ENCODE measurements around the gene SLC1A1. TPM values are rescaled to one million over a fixed set of nuclear protein-coding genes. Genes with fewer than 3 reads are reported as not detected.

SLC1A1 gene
- total RNA-seq, 4 donors from 2014 or later, result 1.1 to 2.3 (median 1.8) TPM

GRCh38 chr9:4573634-4574389, 83.5 kb downstream of the SLC1A1 start:
- peaks cover 0 to 17% of the 10 kb centered on the region in 2 donors for H3K36me3 ChIP-seq
- H3K4me1 ChIP-seq, result peaks cover 0 to 14% (median 0%) of the 10 kb centered on the region in 3 donors
- H3K27ac ChIP-seq, result peak overlapping the region in 1 of 4 donors; percentile 18
- WGBS, 2 donors (ENCODE audit: low coverage in 1 of 2), result 66 to 85% methylated on average over 5 of the region's 5 CpGs
- H3K27me3 ChIP-seq, result no peaks in the 10 kb centered on the region
- no peak overlapping the region for H3K4me3 ChIP-seq
- no peak for TF ChIP-seq POLR2A (IDR thresholded peaks at IDR 0.05)
- no peak for TF ChIP-seq POLR2AphosphoS5 (IDR thresholded peaks at IDR 0.05)
- TF ChIP-seq CTCF (IDR thresholded peaks at IDR 0.05), result no peak
- TF ChIP-seq EP300 (IDR thresholded peaks at IDR 0.05), result no peak
- ATAC-seq, result no peak
- no peaks in the 10 kb centered on the region for H3K9me3 ChIP-seq

DNA sequence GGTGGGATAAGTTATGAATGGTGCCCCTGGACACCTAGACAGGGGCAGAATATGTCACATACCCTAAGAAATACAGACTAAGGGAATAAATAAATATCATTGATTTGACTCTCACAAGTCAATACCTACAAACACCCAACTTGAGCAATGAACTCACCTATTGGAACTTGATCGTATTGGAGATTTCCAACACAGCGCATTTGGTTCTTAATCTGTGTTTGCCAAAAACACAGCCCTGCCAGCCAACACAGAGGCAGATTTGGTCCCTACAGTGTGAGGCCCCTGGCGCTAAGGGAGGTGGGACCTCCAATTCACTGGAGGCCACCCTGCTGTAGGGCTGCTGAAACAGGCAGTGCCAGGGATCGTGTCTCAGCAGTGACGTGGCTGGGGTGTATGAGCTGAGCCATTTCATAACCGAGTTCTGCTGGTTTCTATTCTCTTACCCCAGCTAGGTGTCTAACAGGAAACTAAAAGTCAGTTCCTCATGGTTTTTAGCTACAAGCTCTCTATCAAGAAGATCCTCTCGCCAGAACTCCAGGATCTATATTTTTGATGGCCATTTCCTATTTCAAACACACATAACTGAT, 84.5 kb downstream of the SLC1A1 start:
- no peak overlapping the region for H3K4me3 ChIP-seq
- no peak overlapping the region for H3K27ac ChIP-seq
- WGBS, 2 donors (ENCODE audit: low coverage in 1 of 2), result 95 to 100% methylated on average over 5 to 6 of the region's 7 CpGs
- no peaks in the 10 kb centered on the region for H3K9me3 ChIP-seq
- no peaks in the 10 kb centered on the region for H3K27me3 ChIP-seq
- TF ChIP-seq POLR2A (IDR thresholded peaks at IDR 0.05), result no peak
- TF ChIP-seq CTCF (IDR thresholded peaks at IDR 0.05), result no peak
- H3K36me3 ChIP-seq, result peaks cover 0 to 17% of the 10 kb centered on the region in 2 donors
- no peak for ATAC-seq
- H3K4me1 ChIP-seq, result peaks cover 0 to 24% (median 0%) of the 10 kb centered on the region in 3 donors

DNA sequence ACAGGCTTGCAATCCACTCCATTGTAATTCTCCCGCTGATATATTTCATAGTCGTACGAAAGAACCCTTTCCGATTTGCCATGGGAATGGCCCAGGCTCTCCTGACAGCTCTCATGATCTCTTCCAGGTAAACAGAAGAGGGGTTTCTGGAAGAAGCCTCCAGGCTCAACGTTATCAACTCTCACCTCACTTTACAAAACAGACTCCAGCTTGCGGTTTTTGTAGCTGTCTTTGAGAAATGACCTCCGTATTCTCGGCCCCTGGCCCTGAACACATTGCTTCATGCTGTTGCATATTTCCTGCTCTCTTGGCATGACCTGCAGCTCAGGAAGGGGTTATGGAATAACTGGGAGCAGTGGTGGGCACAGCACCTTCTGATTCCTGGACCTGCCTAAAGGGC, 85.7 kb downstream of the SLC1A1 start:
- TF ChIP-seq EP300 (IDR thresholded peaks at IDR 0.05) (no peak), POLR2AphosphoS5 (IDR thresholded peaks at IDR 0.05) (no peak)
- 84 to 94% methylated on average over 7 to 8 of the region's 8 CpGs for WGBS, 2 donors (ENCODE audit: low coverage in 1 of 2)
- ATAC-seq, result no peak
- Histone ChIP-seq H3K27me3 (no peaks in the 10 kb centered on the region), H3K9me3 (no peaks in the 10 kb centered on the region), H3K4me3 (no peak overlapping the region), H3K27ac (no peak overlapping the region), H3K4me1 (peaks cover 0 to 26% (median 0%) of the 10 kb centered on the region in 3 donors), H3K36me3 (peaks cover 0 to 17% of the 10 kb centered on the region in 2 donors)

DNA sequence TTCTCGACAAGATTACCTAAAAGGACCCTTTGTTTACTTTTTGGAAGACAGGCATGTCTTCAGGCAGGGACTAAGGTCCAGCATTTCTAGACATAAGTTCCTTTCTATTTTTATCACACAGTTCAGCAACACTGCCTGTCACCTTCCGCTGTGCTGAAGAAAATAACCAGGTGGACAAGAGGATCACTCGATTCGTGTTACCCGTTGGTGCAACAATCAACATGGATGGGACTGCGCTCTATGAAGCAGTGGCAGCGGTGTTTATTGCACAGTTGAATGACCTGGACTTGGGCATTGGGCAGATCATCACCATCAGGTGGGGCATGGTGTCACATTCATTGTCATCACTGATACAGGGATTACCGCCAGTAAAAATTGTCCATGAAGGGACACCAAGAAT, 86.2 kb downstream of the SLC1A1 start:
- Histone ChIP-seq H3K27me3 (no peaks in the 10 kb centered on the region), H3K4me1 (peaks cover 0 to 30% (median 0%) of the 10 kb centered on the region in 3 donors), H3K36me3 (peaks cover 0 to 17% of the 10 kb centered on the region in 2 donors), H3K27ac (no peak overlapping the region), H3K4me3 (no peak overlapping the region), H3K9me3 (no peaks in the 10 kb centered on the region)
- WGBS, 2 donors (ENCODE audit: low coverage in 1 of 2), result 64 to 93% methylated on average over 2 to 8 of the region's 8 CpGs
- no peak for TF ChIP-seq EP300 (IDR thresholded peaks at IDR 0.05)
- no peak for TF ChIP-seq POLR2A (IDR thresholded peaks at IDR 0.05)
- TF ChIP-seq POLR2AphosphoS5 (IDR thresholded peaks at IDR 0.05), result no peak
- TF ChIP-seq CTCF (IDR thresholded peaks at IDR 0.05), result no peak
- ATAC-seq, result no peak

DNA sequence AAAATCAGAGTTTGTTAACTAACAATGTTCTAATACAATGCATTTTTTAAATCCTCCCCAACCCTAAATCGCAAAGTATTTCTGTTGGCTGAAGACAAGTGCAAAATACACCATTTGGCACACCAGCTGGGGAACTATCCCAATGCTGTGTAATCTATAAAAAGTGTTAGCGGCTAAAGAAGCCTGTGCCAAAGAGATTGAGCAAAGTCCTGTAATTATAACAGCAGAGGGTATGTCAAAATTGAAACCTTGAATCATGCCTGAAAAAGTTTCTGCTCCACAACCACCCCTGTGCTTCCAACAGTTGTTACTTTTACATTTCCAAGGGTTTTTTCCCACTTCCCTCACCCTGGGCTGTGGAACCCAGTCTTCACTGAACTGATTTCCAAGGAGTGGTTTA, 88.7 kb downstream of the SLC1A1 start:
- Histone ChIP-seq H3K36me3 (peaks cover 0 to 20% of the 10 kb centered on the region in 2 donors), H3K27ac (no peak overlapping the region), H3K27me3 (no peaks in the 10 kb centered on the region), H3K4me3 (no peak overlapping the region), H3K4me1 (peaks cover 0 to 31% (median 0%) of the 10 kb centered on the region in 3 donors), H3K9me3 (no peaks in the 10 kb centered on the region)
- 66 to 72% methylated on average over 2 of the region's 2 CpGs for WGBS, 2 donors (ENCODE audit: low coverage in 1 of 2)
- TF ChIP-seq CTCF (IDR thresholded peaks at IDR 0.05) (no peak), POLR2AphosphoS5 (IDR thresholded peaks at IDR 0.05) (no peak), POLR2A (IDR thresholded peaks at IDR 0.05) (no peak), EP300 (IDR thresholded peaks at IDR 0.05) (no peak)
- no peak for ATAC-seq

Measured in gastroesophageal sphincter (tissue), 4 donors.